HT1080 (cell line): ENCODE measurements around the gene NFAM1. TPM values are rescaled to one million over a fixed set of nuclear protein-coding genes. Genes with fewer than 3 reads are reported as not detected.
A peak's percentile ranks its signal among the peaks of the same experiment; 100 is the strongest.

Source experiments
- DNase-seq: peaks from one replicate; pipeline ENCODE4 v3.0.0-alpha.2; 2015; ENCODE audit warnings: low read depth
- total RNA-seq: library from RNA; depleted of rRNA; stranded (reverse); fragments of >200 nt; shearing (Covaris generic); gene quantifications from 2 replicates; pipeline ENCODE4 v1.2.3, GENCODE V29; 2014

NFAM1 gene
- total RNA-seq, 1 experiment from 2014 or later, result not detected

DNA sequence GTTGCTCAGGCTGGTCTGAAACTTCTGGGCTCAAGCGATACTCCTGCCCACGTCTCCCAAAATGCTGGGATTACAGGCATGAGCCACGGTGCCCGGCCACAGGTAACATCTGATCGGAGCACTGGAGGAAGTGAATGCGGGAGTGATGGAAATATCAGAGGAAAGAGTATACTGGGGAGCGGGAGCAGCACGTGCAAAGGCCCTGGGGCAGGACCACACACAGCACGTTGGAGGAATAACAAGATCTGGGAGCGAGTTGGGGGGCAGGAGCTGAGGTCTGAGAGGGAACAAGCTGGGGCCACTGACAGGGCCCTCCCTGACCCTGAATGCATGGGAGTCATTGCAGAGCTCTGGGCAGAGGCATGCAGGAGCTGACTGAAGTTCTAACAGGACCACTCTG, 70.7 kb downstream of the NFAM1 start:
- no peak for DNase-seq

DNA sequence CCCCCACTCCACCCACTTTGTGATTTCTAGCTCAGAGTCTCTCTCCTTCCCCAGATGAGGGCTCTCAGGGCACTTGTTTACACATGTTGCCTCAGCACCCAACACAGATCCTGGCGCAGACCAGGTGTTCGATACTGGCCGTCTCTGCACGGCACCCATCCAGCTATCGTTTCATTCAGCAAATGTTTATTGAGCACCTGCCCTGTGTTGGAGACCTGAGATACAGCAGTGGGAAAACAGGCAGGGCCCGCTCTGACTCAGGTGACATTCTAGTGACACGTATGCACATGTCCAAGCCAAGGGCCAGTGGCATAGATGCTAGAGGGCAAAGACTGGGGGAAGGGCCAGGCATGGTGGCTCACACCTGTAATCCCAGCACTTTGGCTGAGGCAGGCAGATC, 71.9 kb downstream of the NFAM1 start:
- DNase-seq, result no peak

DNA sequence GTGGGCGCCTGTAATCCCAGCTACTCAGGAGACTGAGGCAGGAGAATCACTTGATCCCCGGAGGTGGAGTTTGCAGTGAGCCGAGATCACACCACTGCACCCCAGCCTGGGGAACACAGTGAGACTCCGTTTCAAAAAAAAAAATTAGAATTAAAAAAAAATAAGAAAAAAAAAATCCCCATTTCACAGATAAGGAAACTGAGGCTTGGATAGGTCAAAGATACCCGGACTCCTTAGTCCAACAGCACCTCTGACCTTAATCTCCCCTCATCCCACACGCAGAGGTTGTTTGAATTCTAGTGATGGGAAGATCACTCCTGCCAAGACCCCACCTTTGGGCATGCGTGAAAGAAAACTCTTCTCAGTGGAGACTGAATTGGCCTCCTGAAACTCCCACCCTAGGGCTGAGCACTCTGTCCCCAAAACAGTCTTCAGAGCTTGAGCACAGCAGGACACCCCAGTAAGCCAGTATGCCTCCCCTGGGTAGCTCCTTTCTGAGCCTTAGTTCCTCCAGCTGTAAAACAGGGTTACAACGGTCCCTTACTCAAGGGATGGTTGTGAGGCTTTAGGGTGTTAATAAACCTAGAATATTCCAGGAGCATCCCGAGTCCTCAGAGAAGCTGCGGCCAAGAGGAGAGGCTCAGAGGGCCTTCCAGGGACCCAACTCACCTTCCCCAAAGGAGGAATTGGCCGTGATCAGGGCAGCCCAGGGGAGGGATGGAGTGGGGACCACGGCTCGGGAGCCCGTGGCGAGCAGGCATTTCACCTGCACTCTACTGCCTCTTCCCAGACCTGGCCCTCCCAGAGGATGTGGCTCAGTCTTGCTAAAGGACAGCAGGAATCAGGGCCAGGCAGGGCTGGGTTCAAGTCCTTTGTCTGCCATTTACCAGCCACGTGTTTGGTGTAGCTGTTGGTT, 73.3 kb downstream of the NFAM1 start:
- no peak for DNase-seq

DNA sequence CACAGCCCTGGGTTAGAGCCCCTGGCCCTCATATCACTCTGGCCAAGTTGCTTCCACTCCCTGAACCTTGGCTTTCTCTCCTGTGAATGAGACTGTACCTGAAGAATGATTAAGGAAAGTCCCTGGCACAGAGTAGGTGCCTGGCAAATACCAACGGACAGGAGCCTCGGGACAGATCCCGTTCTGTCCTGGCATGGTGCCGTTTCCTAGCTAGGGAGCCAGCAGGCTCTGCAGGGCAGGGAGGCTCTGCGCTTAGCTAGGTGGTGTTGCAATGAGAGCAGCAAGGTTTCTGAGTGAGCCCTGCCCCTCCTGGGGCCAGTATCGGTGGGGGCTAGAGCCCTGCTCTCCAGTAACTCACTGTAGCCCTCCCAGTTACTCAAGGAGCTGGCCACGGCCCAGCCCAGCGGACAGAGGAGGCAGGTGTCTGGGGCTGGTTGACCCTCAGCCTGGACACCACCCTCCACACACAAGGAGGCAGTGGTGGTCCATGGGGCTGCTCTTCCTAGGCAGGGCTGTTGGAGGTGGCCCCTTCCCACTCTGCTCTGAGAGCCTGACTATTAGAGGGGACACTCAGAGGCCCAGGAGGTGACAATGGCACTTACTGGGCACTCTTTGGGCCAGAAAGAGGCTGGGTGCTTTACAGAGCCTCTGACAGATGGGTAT, 74.4 kb downstream of the NFAM1 start:
- DNase-seq, result no peak

DNA sequence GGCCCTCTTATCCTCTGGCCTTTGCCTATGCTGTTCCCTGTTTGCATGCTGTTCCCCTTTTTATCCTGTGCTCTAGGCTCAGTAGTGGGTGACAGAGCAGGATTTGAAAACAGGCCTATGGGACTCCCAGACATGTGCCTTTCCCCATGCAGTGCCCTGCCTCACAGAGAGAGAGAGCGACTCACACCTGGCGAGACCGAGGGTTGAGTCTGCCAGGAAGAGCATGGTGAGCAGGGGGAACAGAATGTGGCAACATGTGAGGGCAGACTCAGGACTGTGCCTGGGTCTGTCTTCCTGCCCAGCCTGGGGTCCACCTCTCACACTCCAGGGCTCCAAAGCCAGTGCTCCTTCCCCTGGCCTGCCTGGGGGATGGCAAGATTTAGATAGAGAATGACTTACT, 75.0 kb downstream of the NFAM1 start:
- no peak for DNase-seq

DNA sequence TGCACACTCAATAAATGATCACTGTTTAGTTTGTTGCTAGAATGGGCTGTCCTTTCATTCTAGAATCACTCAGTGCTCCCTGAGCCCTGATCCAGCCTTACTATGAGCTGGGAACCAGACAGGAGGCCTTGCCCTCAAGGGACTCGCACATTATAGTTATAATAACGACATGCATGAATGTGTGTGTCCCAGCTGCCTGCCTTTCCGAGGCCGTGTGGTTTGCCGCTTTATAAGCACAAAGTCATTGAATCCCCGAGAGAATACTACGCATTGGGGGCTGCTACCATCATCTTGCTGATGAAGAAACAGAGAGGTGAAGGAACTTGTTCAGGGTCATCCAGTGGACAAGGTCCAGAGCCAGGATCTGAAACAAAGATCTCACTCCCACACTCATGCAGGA, 75.7 kb downstream of the NFAM1 start:
- no peak for DNase-seq

DNA sequence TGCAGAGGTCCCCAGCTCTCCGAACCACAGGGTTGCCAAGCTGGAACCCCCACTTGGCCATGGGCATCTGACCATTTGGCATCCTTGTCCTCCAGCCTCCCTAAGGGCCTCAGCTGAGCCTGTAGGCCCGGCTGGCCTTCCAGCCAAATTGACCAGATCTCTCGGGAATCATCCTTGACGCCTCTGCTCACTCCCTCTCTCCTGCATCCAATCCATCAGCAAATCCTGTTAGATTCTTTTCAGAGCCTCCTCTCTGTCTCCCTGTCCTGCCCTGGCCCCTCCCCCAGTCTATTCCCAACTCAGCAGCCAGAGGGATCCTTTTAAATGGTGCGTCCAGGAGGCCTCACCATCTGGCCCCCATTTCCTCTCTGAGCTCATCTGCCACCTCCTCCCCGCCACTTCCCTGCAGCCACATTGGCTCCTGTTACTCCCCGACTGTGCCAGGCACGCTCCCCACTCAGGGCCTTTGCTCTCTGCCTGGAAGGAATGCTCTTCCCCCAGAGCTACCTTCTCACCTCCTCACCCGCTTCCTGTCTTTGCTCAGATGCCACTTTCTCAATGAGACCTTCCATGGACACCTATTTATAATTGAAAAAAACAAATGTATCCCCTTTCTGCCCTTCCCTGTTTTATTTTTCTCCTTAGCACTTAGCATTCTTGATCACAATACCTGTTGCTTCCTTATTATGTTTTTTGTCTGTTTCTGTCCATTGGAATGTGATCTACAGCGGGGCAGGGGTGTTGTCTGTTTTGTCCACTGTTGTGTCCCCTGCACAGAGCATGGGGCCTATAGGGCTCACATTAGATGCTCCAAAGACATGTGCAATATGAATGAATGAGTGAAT, 78.1 kb downstream of the NFAM1 start:
- DNase-seq, result peak; percentile 55

DNA sequence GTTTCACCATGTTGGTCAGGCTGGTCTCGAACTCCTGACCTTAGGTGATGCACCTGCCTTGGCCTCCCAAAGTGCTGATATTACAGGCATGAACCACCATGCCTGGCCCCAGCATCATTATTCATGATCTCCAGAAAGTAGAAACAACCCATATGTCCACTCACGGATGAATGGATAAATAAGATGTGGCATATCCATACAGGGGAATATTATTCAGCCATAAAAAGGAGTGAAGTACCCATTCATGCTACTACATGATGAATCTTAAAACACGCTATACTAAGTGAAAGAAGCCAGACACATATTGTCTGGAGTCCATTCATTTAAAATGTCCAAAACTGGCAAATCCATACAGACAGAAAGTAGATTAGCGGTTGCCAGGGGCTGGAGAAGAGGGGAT, 81.8 kb downstream of the NFAM1 start:
- no peak for DNase-seq

DNA sequence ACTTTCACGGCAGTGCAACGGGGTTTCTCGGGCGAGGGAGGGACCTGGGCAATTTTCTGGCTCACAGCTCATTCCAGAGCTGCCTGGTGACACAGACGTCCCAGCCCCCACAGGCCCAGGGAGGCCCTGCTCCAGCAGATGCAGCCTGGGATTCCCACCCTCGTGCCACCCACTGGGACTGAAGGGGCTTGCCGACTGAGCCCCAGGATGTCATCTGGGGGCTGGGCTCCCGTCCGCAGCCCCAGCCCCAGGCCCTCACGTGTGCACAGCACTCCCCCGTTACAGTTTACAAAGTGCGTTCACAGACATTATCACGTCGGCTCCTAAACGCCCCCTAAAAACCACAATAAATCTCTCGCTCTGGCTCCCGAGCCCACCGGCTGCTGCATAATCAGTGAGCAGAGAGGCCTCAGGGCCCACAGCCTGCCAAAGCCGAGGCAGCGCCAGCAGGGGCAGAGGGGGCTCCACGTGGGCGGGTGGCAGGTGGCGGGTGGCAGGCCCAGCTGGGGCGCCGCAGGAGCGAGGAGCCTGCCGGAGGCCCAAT, 84.8 kb downstream of the NFAM1 start:
- DNase-seq, result no peak

DNA sequence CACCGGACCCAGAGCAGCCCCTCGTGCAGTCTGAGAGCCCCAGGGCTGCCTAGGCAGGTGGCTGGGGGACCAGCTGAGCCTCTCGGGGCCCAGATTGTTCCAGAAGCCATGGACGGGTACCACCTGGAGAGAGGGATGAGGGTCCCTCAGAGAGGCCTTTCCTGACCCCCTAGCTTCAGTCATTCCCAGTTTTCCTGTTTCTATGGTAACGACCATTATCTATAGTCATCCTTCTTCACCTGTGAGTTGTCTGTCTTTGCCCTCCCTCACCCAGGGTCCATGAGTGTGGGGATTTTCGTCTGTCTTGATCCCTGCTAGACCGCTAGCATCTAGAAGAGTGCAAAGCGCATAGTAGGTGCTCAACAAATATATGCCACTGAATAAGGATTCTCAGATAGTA, 85.5 kb downstream of the NFAM1 start:
- DNase-seq, result no peak

DNA sequence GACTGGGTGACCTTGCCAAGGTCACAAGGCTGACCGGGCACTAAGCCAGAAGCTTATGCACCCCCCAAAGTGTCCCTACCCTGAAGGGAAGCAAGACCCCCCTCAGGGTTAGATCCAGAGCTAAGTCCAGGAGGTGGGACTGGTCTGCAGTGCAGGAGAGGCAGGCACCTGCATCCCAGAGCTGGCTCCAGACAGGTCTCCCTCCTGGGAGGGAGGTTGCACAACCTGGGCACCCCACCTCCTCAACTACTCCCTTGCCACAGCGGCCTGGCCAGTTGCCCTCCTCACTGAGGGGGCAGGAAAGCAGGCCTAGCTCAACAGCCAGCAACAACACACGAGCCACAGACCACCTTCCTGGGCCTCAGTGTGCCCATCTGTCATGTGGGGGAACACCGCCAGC, 86.7 kb downstream of the NFAM1 start:
- DNase-seq, result no peak

DNA sequence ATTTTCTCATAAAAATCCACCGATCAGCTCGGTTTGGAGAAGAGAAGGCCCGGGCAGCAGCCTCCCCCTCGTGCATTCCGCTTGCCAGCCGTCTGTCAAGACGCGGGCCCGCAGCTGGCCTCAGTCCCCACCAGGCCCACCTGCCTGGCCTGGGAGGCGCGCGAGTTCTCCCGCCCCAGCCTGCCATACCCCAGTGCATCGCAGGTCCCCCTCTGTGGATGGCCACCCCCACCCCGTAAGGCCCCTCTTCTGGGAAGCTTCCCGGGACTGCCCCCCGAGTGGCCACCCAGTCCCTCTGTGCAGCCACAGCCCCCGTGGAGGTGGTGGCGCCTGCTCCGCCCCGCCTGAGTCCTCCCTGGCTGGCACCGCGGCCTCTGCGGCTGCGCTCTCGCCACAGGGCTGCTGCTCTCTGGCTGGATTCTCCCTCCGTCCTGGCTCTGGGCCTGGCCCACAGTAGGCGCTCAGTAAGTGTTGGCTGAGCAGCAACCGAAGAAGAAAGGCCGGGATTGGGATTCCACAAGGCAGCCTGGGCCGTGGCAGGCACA, 87.8 kb downstream of the NFAM1 start:
- no peak for DNase-seq

DNA sequence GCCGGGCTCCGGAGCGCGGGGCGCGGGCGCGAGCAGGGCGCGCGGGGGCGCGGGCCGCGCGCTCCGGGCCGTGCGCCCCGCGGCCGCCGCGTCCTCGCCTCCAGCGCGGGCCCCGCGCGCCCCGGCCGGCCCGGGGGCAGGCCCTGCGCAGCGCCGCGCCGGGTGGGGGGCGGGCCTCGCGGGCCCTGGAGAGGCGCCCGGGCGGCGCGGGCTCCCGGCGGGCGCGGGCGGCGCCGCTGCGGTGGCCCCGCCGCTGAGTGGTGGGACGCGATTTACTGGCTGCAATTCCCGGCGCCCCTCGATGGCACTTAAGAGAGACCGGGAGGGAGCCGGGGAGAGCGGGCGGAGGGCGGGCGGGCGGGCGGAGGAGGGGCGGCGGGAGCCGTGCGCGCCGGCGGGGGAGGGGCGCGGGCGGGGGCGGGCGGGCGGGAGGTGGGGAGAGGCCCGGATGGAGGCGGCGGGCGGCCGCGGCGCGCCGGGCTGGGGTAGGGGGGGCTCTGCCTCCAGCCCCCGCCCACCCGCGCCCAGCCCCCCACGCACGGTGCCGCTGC, 88.6 kb downstream of the NFAM1 start:
- no peak for DNase-seq

DNA sequence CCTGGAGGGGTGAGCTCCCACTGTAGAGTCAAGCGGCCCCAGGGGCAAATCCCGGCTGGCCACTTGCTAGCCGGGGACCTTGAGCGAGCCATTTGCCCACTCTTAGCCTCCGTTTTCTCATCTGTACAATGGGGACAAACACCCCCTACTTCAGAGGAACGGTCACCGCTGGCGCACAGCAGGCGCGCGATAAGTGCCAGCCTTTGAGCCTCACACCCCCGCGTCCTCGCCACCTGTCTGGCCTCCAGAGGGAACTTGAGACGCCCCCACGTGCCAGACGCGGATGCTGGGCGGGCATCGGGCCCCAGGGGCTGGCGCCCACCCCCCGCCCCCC, 89.1 kb downstream of the NFAM1 start:
- DNase-seq, result no peak

DNA sequence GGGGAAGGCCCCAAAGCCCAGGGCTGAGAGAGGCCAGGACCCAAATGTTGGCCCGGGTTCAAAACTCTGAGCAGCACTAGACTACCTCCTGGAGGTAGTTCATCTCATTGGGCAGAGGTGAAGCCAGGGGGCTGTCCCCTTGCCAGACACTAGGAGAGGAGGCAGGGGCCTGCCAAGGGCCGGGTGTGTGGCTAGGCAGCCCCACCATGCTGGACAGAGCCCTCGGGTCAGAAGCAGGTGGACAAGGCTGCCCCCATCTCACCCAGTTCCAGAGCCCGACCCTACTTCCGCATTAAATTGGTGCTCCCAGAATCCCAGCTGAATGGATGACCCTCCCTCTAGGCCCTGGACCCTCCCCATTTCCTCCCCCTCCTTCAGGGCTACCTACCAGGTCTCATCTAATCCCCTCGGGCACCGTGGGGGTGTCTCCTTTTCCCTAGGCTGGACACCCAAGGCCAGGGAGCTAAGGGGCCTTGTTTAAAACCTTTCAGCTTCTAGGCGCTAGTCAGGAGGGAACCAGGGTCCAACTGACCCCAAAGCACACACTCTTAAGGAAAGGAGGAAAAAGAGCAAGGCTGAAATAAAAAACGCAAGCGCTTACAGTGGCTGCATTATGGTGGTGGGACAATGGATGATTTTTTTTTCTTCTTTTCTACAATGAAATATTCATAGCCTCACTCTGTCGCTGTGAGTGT, 89.6 kb downstream of the NFAM1 start:
- no peak for DNase-seq

DNA sequence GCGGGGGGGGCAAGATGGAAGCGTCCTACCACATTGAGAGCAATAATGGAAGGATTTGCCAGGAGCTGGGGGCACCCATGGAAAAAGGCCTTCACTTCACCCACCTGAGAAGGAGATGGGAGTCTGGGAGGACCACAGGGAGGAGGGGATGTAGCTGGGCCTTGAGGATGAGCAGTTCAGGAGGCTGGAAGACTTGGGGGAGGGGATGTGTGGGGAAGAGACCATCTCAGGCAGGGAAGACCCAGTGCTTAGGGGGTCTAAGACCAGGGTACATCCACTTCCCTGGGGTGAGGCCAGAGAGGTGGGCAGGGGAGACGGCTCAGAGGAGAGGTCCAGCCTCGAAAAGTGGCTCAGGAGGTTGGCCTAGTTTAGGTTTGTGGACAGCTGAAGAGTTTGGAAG, 90.4 kb downstream of the NFAM1 start:
- no peak for DNase-seq

DNA sequence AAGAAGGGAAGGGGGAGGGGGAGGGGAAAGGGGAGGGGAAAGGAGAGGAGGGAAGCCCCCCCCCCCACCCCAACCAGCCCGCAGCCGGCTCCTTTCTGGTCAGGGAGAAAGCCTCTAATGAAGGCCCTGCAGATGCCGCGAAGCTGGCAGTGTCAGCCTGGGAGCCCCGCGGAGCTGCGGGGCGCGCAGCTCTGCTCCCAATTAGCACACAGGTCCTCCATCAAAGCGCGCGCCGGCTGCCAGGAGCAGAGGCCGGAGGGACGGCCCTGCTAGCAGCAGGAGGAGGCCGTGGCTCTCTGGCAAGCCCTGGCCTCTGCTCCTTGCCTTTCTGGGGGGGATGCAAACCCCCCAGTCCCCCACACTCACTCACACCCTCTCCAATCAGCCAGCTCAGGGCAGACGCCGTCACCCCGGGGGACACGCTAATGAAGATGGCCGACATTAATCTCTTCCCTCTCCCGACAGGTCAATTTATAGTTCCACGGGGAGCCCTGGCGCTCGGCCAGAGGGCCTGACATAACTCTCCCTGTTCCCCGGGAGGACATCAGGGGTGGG, 91.3 kb downstream of the NFAM1 start:
- DNase-seq, result no peak

DNA sequence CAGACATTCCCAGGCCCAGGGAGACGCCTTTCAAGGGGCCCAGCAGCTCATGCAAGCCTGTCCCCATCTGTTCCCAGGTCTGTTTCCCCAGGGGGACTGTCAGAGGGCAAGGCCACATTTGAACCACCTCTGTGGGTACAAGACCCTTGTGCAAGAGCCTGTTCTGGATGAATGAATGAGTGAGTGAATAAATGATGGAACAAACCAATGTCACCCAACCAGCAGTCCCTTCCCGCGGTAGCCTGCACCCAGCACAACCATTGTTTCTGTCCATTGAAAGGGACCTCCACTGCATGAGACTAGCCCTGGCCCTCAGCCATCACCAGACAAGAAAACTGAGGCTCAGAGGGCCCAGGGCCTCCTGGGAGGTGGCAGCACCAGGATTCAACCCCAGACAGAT, 92.1 kb downstream of the NFAM1 start:
- no peak for DNase-seq

DNA sequence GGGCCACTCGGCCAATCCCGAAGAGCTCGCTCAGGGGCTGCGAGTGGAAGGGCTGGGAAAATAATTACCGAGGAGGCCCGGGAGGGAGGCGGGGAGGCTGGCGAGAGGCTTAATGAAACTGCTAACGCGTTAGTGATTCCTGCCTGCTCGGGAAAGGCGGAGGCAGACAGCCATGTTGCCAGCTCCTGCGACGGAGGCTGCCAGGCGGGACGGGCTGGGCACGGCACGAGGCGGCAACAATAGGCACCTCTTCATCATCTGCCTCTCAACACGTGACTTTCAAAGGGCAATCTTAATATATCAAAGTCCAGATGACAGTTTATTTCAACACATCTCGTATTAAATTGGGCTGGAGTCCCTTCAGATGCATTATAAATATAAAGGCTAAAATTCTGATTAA, 93.7 kb downstream of the NFAM1 start:
- no peak for DNase-seq

DNA sequence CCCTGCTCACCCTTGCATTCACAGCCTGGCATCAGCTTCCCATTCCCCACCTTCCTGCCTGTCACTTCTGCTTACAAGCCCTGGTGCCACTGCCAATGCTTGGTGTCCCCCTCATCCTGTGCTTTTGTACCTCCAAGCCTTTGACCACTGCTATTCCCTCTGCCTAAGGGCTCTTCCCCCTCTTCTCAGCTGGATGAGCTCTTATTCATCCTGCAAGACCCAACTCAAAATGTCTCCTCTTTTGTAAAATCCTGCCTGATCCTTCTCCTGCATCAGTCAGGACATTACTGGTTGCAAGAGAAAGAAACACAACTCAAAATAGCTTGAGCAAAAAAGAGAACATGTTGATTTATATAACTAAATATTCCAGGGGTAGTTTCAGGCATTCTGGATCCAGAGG, 94.8 kb downstream of the NFAM1 start:
- DNase-seq, result no peak
